Measurements from ENCODE around the gene DGKB.

DGKB gene

DNA sequence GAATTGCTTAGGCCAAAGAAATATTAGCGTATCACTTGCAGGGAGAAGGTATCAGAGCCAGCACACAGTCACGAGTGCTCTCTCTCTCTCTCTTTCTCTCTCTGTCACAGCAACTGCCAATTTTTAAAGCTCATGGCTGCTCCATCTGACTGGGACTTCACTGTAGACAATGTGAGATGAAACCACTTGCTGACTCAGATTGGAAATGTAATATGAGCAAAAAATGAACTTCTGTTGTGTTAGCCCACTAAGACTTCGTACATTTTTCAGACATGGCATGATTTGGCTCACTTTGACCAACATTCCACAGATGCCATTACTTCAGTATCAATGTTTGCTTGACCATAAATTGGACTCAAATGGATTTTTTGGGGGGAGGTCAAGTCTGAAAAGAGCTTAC, 68.1 kb downstream of the DGKB start:
- no peak overlapping the region for H3K4me3 ChIP-seq (ENCODE audit: low read depth, low read length)
- TF ChIP-seq, protein P1, sequence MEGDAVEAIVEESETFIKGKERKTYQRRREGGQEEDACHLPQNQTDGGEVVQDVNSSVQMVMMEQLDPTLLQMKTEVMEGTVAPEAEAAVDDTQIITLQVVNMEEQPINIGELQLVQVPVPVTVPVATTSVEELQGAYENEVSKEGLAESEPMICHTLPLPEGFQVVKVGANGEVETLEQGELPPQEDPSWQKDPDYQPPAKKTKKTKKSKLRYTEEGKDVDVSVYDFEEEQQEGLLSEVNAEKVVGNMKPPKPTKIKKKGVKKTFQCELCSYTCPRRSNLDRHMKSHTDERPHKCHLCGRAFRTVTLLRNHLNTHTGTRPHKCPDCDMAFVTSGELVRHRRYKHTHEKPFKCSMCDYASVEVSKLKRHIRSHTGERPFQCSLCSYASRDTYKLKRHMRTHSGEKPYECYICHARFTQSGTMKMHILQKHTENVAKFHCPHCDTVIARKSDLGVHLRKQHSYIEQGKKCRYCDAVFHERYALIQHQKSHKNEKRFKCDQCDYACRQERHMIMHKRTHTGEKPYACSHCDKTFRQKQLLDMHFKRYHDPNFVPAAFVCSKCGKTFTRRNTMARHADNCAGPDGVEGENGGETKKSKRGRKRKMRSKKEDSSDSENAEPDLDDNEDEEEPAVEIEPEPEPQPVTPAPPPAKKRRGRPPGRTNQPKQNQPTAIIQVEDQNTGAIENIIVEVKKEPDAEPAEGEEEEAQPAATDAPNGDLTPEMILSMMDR (IDR thresholded peaks at IDR 0.05; ENCODE audit: low read depth, low read length), result no peak

GRCh38 chr7:14833707-14834106, 68.8 kb downstream of the DGKB start:
- H3K4me3 ChIP-seq (ENCODE audit: low read depth, low read length), result no peak overlapping the region
- TF ChIP-seq, protein P1 (IDR thresholded peaks at IDR 0.05; ENCODE audit: low read depth, low read length), result no peak

DNA sequence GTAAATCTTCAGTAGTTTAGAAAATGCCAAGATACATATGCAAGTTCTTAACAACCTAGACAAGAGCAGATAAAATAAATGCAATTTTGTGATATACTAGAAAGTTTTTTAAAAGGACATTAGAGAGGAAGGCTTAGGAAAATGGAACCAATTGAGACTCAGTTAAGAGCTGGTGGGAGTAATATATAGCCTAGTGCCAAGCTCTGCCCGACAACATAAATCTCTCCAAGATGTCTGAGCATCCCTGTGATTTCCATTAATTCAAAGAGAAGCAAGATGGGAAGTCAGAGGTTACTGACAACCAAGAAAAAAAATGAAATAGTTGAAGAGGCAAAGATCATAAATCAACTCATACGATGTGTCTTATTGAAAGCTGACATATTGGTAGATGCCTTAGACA, 74.5 kb downstream of the DGKB start:
- H3K4me3 ChIP-seq (ENCODE audit: low read depth, low read length), result no peak overlapping the region
- TF ChIP-seq, protein P1 (IDR thresholded peaks at IDR 0.05; ENCODE audit: low read depth, low read length), result no peak

DNA sequence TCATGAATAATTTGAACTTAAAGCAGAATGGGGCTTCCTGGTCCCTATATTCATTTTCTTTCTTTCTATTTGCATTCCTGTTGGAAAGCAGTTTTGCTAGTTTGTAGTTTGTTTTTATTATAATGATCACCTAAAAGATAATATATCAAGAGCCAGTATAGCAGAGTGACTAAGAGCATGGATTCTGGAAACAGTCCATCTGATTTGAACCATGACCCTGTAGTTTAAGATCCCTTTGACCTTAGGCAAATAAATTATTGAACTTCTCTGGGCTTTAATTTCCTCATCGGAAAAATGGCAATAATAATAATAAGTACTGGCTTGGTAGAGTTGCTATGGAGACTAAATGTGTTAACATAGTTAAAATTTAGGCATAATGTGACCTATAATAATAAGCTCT, 76.1 kb downstream of the DGKB start:
- H3K4me3 ChIP-seq (ENCODE audit: low read depth, low read length), result no peak overlapping the region

DNA sequence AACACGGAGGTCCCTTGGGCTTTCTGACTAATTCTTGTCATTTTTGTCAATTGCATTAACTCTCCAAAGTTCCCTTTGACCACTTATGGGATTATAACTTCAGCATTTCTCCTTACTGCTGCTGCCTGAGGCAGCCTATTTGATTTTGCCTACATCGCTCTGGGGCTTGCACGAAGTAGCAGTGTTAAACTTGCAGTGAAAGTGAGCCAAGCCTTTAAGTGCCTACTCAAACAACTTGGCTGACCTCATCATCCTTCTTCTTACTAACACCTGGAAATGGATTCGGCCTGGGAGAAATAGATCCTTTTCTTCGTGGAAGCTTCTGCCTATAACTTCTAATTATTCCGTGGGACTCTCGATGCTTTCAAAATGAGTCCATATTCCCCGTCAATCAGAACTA, 76.6 kb downstream of the DGKB start:
- no peak overlapping the region for H3K4me3 ChIP-seq (ENCODE audit: low read depth, low read length)
- TF ChIP-seq, protein P1 (IDR thresholded peaks at IDR 0.05; ENCODE audit: low read depth, low read length), result no peak

More for the DNA sequence above, 76.1 kb downstream of the DGKB start:
- TF ChIP-seq, protein P1 (IDR thresholded peaks at IDR 0.05; ENCODE audit: low read depth, low read length), result no peak

DNA sequence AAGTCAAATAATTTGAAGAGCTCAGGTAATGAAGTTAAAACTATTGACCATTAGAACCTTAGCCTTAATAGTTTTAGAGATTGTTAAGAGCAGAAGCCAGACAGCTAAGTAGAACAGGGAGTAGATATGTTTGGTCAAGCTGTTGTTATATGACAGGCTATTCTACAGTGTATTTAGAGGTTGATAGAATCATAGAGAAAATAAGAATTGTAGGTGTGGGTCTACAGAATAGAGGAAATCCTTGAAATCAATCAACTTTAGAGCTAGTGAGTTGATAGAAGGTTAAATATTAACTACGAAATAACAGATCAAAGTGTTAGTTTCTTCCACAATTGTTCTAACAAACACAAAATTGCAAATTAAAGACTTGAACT, 80.1 kb downstream of the DGKB start:
- TF ChIP-seq, protein P1 (IDR thresholded peaks at IDR 0.05; ENCODE audit: low read depth, low read length), result no peak
- no peak overlapping the region for H3K4me3 ChIP-seq (ENCODE audit: low read depth, low read length)

DNA sequence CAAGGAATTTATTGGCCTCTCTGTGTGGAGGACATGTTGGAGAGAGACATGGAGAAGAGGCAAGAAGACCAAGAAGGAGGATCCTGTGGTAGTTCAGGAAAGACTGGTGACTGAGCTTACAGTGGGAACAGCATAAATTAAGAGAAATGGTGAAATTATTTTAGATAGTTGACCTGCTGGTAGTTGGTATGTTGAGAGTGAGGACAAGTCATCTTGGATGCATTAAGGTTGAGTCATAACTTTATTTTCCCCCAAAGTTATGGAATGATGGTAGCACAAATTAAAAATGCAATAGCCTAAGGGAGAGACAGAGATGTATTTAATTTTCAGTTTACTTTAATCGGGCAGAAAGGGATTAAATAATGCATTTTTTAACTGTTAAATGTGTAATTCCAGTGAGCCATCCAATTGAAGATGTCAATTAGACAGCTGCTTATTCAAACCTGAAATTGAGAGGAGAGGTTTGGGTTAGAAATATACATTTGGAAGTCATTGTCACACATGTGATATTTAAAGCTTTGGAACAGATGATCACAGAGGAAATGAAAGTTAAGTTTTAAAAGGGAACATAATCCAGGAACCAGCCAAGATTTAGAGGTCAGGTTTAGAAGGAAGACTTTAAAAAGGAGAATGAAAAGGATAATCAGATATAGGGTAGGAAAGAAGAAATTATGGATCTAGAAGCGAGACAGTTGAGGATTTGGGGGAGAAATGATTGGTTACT, 80.6 kb downstream of the DGKB start:
- TF ChIP-seq, protein P1 (IDR thresholded peaks at IDR 0.05; ENCODE audit: low read depth, low read length), result no peak
- no peak overlapping the region for H3K4me3 ChIP-seq (ENCODE audit: low read depth, low read length)

Measured in WI38 (cell line).